ENCODE data around the gene TNS3.

TNS3 gene

GRCh38 chr7:47418601-47419309, 163.2 kb downstream of the TNS3 start:
- DNase-seq = no peak

- DNase-seq = no peak
Observed at GRCh38 chr7:47416492-47417480, 165.1 kb downstream of the TNS3 start.

DNA sequence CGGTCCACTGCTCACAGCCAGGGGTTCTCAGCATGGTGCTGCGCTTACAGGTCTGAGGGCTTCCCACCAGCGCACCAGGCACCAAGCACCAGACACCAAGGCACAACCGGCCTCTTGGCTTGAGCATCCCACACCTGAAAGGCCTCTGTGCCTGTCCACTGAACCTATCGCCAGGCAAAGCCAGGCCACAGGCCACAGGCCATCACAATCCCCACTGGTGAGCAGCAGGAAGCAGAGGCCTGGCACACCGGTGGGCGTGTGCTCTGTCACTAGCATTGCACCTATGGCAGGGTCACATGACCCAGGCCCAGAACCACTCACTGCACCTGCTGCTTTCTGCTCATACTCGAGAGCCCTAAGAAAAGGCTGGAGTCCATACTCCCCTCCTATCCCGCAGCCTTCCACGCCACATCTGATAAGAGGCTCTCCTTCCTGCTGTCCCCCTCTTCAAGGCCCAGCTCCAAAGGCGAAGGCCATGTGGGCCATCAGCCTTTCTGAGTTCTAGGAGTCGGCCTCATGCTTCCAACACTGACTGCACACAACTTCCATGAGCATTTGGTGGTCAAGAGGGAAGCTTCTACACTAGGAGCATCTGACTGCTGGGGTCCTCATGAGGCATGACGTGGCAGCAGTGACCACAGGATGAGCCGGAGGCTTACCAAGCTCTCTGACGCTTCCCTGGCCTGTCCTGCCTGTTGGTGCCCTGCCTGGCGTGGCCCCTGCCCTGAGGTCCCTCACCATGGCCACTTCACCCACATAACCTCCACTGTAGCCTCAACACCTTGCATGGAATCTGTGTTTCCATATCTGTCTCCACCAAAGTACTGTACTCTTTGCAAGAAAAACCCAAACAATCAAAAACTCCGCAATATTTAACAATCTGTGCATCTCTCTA, 166.3 kb downstream of the TNS3 start:
- no peak for DNase-seq

GRCh38 chr7:47414342-47415317, 167.3 kb downstream of the TNS3 start:
- no peak for DNase-seq

DNA sequence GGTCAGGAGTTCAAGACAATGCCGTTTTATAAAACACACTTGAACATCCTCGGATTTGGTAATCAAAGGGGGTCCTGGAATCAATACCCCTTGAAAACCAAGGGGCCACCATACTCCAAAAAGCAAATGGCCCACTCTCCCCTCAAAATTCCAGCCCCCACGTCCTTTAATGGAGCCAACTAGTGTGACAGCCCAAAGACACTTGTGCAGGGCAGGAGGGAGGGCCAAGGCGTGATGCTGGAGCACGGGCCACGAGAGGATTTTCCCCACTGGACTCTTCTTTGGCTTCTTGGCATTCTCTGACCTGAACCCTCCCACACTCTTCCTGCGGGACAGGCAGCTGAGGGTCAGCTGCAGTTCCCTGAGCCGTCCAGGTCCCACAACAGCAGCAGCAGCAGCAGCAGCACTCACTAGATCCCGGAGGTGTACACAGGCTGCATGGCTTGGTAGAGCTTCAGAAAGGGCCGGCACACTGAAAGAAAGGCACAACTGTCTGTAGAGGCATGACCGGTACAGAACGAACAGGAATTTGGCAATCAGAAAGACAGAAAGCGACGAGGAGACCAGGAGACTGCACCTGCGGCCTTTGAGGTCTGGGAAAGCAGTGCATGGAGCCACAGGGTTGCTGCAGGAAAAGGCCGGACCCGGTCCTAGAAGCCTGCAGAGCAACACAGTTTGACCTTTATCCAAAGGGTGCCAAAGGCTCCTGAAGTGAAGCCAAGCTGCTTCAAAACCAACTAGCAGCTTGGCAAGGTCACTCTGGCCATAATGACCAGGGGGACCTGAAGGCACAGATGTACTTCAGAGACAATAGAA, 168.2 kb downstream of the TNS3 start:
- DNase-seq = no peak

DNA sequence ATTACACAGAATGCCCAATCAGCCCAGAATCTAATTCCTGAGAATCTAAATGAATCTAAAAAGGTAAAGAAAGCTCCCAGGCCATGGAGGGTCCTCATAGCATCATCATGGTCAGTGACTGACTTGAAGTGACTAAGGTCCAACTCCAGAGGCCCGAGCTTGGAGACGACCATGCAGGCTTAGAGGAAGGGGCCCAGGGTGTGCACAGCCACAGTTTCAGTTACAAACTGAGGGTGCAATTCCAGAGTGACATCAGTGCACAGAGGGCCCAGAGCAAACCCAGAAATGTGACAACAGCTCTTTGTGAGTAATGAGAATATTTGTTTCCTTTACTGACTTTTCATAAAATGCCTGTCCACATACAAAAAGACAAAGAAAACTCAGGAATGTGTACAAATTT, 170.0 kb downstream of the TNS3 start:
- DNase-seq = no peak

GRCh38 chr7:47411281-47411869, 170.5 kb downstream of the TNS3 start:
- no peak for DNase-seq

- no peak for DNase-seq
Observed at GRCh38 chr7:47408675-47409074, 173.2 kb downstream of the TNS3 start.

- DNase-seq = no peak
Observed at GRCh38 chr7:47407821-47408674, 173.9 kb downstream of the TNS3 start.

GRCh38 chr7:47407136-47407535, 174.8 kb downstream of the TNS3 start:
- no peak for DNase-seq

- DNase-seq = no peak
Observed at GRCh38 chr7:47406801-47407129, 175.1 kb downstream of the TNS3 start.

DNA sequence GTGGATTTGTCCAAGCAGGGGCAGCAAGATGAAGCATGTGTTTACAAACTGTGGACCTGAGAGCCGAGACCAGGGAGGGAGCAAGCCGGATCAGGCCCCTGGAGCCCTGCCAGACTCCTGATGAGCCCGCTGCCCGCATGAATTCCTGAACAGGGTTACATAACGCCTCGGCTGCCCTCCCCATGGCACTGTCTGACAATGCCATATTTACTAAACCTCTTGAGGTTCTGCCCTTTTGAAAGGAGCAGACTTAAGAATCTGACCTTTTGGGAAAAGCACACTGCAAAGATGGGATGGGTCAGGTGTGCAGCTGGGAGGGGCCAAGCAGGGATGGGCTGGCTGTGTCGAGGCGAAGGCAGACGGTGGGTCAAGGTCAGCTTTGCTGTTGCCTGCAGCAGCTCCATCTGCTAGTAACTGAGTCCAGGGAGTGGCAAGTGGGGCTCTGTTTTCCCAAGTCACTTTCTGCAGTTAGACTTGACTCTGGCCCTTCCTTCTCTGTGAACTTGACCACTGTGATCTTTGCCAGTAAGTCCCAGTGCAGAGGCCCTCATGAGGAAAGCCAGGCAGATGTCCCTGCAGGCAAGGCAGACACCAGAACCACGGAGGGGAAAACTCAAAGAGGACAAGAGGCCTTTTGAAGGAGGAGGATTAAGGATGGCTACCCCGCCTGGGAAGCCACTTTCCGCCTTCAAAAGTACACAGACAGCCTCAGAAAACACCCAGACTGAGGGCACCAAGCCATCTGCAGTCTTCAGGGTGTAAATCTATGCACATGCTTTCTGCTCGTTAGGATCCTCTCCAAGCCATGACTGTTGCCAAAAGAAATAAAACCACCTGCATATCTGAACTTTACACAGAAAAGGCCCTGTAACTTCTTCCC, 175.8 kb downstream of the TNS3 start:
- DNase-seq = no peak

- DNase-seq = no peak
Observed at GRCh38 chr7:47405286-47405904, 176.5 kb downstream of the TNS3 start.

DNA sequence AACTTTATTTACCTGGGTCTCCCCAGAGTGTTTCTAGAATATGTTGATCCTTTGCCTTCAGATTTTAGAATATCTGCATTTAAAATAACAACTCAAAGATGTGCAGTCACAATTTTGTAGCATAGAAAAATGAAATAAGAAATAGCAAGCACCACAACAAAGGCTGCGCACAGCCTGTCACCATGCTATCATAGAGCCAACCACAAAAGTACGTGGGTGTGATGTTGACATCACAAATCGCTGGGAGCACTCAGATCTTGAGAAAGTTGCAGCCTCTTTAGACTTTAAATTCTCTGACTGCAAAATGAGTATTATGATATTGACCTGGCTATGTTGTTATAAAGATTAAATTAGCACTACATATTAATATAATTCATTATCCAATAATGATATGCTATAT, 177.9 kb downstream of the TNS3 start:
- no peak for DNase-seq

DNA sequence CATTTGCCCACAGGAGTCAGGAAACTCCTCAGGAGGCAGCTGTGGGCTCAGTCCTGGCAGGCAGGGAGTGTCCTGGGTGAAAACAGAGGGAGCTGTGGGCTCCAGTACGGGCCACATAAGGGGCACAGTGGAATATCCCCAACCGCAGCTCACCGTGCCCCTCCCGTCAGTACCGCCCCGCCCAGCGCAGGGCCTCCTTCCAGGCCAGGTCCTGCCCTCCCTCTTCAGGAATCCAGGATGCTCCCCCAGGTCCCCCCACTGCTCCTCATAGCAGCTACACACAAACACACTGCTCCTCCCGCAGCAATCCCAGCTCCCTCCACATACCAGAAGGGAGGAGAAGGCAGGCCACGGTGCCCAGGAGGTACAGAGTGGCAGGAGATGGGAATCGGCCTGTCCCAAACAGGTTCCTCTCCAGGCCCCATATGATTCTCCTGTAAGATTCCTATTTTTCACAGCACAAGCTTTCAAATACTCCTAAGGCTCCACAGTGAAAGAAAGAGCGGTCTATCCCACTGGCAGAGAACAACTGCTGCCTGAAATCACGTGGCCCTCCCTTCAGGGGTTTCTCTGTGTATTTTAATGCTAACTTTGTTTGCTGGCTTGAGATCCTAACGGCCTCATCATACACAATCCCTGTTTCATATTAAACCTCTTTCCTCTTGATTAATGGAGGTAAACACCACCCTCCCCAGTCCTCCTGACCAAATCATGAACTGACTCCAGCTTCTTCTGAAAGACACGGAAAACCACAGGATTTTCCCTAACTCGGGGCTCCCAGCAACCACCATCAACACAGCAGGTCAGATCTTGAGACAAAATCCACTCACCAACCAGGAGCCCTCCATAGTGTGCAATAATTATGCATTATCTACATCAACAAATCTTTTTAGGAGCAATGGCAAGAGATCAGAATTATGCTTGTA, 178.7 kb downstream of the TNS3 start:
- no peak for DNase-seq

DNA sequence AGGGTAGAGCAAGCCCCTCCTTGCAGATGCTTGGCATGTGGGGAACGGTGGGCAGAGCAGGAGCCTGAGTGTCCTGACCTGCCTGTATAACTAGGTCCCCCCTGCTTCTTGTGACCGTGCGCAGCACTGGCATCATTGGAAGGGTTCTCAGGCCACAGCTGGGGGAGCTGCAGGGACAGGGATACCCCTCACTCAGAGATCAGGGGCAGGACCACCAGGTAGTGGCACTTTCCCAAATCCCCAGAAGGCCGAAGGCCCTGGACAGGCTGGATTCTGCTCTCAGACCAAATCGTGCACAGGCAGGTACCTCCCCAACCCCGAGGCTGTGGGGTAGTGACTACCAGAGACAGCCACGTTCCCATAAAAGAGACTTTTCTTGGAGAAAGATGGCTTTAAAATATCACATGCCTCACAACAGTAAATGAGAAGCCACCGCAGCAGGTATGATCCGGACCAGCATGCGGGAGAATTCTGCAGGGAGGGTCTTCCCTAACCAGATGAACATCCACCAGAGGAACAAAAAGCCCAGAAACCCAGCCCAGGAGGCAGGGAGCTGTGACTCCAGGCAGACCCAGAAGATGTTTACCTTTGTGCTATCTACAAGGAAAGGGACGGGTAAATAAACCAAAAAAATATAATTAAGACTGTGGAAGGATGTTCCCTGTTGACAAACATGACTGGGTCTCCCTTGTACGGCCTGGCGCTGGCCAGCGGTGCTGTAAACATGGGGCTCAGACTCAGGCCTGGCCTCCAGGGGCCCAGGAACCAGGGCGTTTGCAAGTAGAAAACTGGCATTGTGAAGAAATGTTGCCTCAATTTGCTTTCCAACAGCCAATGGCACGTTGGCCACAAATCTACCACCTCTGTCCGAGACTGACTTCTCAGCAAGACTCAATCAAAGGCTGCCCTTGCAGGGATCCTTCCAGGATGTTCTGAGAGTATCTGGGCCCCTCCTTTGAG, 180.0 kb downstream of the TNS3 start:
- no peak for DNase-seq
